ENCODE results near the gene AKIRIN1. TPM values are rescaled to one million over a fixed set of nuclear protein-coding genes. Genes with fewer than 3 reads are reported as not detected.

The AKIRIN1 gene
- total RNA-seq, 1 donor from 2014 or later: 56.8 TPM

Other genes with a start within 250 kb of the AKIRIN1 start
- gene RRAGC, start 131.5 kb upstream of the AKIRIN1 start, total RNA-seq: 22.0 TPM
- 14.1 TPM for gene MYCBP, start 117.9 kb upstream of the AKIRIN1 start, total RNA-seq
- gene GJA9, start 109.7 kb upstream of the AKIRIN1 start, total RNA-seq: not detected
- gene RHBDL2, start 49.4 kb upstream of the AKIRIN1 start, total RNA-seq: not detected
- 728 TPM for gene NDUFS5, start 35.1 kb downstream of the AKIRIN1 start, total RNA-seq
- gene MACF1, start 213.4 kb downstream of the AKIRIN1 start, total RNA-seq: 200 TPM